Stimulated activated CD8-positive, alpha-beta memory T cell treated with anti-CD3 and anti-CD28 coated beads, Interleukin-12 subunit alpha, Interleukin-12 subunit beta, amount 100 ng/mL, for 24 hours (primary cell): Measurements from ENCODE around the gene TRAIP.
A peak's percentile ranks its signal among the peaks of the same experiment; 100 is the strongest.
"Not testable (repeated sequence)": the region's sequence is repeated elsewhere in the genome, so short reads cannot be mapped to it uniquely, and the experiment has no call there.

Experiments used
- DNase-seq: peaks from one replicate; pipeline ENCODE4 v3.0.0-alpha.2; 2020; ENCODE audit errors: extremely low read depth

The TRAIP gene

DNA sequence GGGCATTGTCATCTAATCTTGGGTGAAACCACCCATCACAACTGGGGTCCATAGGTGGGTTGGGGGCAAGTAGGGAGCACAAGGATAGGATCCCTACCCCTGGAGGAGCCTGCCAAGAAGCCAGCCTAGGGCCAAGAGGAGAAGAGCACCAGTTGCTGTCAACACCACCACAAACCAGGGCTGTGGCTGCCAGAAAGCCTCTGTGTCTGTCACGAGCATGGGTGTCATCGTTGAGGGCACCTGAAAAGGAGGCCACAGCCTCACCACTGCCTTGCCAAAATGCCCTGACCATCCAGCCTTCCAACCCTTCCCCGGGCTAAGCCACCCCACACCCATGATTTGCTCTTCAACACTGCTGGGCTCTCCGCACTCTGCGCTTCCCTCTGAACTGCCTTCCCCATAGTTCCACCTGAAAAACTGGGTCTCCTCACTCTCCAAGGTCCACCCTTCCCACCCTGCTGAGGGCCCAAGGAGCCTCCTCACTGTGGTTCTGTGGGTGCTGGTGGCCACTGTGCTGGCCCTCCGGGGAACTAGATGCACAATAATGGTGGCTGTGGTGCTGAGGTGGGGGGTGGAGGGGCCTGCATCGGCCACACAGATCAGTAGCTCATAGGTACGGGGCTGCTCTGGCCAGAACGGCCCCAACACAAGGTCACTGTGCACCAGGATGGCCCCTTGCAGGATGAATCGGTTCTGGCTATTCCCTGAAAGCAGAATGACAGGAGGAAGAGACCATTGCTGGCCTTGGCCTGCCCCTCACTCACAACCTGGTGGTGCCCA, 63.8 kb downstream of the TRAIP start:
- DNase-seq, result no peak

DNA sequence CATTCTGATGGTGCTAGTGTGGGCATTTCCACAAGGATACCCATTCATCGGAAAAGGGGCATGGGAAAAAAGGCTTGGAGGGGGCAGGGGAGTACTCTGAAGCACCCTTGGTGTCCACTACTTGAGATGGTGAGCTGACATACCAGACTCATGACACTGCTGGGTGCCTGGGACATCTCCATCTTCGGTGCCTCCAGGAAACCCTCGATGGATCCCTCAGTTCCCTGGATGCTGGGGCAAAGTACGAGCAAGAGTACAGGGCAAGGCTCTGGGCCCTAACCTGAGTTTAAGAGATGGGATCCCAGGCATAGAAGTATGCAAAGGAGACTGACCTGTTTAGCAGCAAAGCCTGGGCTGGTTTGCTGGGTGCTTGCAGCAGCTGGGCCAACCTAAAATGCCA, 64.8 kb downstream of the TRAIP start:
- no peak for DNase-seq

DNA sequence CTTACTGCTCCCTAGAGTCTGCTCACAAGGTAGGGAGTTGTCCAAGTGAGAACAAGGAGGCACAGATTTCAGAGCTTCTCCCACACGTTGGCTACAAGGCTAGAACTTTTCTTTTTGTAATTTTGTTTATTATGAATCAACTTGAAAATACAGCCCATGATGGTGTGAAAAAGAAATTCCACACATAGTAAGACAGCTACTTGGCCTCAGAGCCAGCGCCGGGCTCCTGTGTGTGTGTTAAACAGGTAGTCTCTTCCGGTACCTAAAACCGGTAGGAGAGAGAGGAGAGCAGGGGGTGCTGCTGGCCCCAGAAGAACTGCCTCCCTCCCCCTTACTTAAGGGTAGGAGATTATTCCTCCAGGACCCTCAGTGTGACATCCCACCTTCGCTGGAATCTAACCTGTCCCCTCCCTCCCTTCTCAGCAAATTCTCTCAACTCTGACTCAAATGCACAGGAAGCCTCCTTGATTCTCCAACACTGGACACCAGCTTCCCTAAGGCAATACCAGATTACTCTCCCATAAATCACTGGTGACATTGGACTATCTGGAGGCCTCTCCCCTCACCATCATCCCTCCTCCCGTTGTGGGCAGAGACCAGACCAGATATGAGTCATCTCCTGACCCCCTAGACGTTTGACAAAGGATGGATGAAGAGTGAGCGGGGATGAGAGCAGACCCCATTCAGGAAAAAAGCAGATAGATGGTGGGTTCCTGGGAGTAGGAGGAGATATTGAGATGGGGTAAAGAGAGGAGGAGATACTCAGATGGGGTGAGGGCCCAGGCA, 65.5 kb downstream of the TRAIP start:
- no peak for DNase-seq

DNA sequence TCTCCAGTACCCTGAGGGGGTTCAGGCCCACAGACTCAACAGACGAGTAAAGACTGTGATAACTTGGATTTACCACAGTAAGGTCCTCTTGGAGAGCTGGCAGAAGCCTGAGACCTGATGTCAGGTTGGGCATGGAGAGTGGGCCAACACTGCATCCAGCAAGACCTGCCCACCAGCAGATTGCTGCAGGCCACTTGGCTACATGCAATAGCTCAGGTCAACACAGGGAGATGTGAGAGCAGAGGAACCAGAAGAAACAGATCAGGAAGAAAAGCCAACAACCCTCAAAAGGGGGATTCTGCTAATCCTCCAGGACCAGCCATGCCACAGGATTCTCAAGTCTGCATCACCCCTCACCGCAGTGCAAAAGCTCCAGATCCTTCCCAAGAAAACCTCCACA, 68.3 kb downstream of the TRAIP start:
- no peak for DNase-seq

DNA sequence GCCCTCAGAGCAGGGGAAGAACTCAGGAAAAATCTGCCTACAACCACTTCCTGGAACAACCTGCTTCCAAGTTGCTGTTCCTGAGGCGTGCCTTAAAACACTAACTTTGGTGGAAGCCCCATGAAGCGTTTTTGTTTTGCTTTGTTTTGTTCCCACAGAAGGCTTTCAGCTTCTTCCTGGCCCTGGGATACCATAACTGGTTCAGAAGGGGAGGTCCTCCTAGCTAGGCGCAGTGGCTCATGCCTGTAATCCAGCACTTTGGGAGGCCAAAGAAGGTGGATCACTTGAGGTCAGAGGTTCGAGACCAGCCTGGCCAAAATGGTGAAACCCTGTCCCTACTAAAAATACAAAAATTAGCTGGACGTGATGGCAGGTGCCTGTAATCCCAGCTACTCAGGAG, 68.8 kb downstream of the TRAIP start:
- DNase-seq, result no peak

DNA sequence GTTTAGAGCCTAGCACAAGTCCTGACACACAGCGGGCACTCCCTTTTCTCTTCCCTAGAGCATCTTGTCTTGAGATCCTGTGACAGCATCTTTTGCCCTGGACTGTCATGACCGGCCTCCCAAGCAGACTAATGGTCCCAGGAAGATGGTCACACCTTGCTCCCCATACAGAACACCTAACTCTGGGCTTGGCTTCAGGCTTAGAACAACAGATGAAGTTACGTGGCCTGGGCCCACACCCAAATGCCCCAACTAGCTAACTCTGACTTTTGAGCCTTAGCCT, 69.2 kb downstream of the TRAIP start:
- no peak for DNase-seq

DNA sequence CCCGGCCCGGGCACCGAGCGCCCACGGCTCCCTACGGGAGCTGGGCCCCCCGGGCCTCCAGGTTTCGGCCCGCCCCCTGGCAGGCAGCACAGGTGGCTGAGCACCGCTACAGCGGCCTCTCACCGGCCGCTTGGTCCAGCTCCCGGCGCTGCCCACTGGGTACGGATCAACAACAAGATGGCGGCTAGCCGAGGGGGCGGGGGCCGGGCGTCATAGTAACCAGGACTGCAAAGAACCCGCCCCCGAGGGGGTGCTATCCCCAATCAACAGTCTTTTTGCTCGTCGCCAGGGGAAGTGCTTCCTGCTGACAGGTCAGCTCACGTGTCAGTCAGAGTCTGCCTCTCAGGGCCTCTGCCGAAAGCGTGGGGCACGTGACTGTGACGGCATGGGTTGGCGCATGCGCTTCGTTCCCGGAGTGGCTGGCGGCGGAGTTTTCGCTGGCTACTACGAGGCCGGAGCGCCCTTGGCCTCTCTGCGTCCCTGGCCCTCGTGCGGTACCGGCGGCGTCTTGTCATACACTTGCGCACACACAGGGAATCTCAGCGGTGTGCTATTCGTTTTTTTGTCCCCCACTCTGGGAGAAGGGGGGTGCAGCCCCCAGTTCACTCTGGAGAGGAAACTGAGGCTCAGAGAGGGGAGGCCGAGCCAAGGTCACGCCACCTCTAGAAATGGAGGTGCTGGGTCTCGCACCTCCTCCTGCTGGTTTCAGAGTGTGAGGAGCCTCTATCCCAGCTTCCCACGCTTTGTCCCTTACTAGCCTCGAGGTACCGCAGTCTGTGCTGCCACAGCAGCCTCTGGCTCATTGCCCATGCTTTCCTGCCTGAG, 69.8 kb downstream of the TRAIP start, which contains the start of gene IP6K1:
Gene IP6K1 (minus strand): TSS at position 186 of the 825 bp plus-strand sequence. CDS start 38,502 bp downstream, outside the sequence.
- DNase-seq, result peak; percentile 99

DNA sequence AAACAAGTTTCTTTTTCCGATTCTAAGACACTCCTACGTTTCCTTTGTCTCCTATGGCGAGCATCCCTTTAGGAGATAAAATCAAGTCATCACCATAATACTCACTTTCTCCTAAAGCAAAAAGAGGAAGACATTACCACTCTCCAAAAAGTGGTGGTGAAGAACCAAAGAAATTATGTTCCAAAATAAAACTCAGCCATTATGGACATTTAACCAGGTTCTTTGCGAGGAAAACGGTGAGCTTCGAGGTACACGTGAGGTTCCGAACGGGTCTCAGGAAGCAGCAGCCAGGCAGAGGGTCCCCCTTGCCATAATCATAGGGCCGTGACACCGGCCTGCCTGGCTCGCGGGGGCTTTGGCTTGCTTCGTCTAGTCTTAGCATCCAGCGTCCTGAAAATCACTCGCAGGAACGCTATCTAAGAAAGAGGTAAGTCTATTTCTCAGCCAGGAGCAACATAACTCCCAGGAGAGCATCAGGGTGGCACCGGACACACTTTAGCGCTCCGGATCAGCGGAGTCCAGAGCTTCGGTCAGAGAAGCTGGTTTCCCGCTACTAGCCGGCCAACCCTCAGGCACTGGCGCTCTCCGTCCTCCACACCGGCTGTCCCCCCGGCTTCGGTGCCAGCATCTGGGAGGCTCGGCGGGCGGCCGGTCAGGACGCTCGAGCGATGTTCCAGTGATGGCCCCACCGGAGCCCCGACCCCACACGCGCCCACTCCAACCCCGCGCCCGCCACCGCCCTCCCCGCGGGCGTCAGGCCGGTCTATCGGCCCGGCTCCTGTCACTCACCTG, 70.6 kb downstream of the TRAIP start:
- no peak for DNase-seq

DNA sequence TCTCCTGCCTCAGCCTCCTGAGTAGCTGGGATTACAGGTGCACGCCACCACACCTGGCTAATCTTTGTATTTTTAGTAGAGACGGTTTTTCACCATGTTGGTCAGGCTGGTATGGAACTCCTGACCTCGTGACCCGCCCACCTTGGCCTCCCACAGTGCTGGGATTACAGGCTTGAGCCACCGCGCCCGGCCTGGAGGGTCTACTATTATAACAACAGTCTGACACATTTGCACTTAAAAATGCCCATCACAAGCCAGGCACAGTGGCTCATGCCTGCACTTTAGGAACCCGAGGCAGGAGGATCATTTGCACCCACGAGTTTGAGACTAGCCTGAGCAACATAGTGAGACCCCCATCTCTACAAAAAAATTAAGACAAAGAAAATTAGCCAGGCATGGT, 74.1 kb downstream of the TRAIP start:
- DNase-seq, result not testable (repeated sequence)

DNA sequence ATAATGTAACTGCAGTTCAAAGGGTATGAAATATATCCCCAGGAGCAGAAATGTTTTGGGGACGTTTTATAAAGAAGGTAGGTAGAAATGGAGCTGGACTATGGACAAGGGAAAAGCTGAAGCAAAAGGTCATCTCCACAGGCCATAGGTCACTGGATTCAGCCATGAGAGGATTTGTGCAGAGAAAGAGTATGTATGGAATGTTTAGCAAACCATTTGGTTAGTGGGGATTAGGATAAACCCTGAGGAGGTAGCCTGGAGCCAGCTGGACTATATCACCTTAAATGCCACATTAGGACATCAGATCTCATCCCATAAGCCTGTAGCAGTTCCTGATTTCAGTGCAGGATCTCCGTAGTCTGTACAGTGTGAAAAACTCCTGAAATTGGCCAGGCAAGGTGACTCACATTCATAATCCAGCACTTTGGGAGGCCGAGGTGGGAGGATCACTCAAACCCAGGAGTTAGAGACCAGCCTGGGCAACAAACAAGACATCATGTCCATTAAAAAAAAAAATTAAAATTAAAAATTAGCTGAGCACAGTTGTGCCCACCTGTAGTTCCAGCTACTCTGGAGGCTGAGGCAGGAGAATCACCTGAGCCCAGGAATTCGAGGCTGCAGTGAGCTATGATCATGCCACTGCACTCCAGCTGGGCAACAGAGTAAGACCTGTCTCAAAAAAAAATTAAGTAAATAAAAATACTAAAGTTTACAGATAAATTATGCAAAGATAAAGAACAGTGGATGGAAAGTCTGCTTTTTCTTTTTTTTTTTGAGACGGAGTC, 74.8 kb downstream of the TRAIP start:
- no peak for DNase-seq

DNA sequence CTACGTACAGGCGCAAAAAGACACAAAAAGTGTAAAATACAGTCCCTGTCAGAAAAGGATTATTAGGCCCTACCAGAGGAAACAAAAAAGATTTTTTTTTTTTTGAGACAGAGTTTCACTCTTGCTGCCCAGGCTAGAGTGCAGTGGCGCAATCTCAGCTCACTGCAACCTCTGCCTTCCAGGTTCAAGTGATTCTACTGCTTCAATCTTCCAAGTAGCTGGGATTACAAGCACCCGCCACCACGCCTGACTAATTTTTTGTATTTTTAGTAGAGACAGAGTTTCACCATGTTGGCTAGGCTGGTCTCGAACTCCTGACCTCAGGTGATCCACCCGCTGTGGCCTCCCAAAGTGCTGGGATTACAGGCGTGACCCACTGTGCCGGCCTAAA, 75.4 kb downstream of the TRAIP start:
- not testable (repeated sequence) for DNase-seq

DNA sequence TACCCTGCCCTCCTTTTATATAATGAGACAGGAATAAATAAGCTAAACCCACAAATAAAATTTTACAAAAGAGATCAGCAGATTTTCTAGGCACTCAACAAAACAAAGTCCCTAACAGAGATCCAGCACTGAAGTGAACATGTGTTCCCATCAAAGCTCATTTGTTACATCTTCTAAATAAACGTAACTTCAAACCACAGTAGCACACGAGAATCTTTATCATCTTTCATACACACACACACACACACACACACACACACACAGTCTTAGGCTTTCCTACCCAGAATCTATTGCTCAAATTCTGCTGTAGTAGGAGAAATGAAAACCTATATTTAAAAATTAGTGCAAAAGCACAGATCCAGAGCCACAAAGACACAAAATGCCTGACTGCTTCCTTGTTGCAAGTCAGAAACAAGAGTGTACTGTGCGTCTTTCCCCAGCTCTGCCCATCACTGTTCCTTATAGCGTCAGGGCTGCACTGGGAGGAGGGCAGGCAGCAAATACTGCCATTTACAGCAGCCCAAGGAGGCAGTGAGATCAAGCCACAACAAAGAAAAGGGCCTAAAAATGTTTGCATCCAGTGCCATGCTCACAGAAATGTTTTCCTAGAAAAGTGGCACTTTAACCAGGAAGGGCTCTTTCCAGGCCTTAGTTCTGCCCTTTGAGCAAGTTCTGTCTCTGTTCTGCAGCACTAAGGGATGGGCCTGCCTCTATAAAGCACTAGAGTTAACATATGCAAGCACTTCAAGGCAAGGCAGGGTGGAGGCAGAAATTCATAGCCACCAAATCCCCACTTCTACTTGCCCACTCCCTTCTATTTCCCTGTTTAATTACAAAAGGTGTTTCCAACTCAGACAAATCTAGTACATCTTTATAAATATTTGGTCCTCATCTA, 76.0 kb downstream of the TRAIP start:
- DNase-seq, result no peak

DNA sequence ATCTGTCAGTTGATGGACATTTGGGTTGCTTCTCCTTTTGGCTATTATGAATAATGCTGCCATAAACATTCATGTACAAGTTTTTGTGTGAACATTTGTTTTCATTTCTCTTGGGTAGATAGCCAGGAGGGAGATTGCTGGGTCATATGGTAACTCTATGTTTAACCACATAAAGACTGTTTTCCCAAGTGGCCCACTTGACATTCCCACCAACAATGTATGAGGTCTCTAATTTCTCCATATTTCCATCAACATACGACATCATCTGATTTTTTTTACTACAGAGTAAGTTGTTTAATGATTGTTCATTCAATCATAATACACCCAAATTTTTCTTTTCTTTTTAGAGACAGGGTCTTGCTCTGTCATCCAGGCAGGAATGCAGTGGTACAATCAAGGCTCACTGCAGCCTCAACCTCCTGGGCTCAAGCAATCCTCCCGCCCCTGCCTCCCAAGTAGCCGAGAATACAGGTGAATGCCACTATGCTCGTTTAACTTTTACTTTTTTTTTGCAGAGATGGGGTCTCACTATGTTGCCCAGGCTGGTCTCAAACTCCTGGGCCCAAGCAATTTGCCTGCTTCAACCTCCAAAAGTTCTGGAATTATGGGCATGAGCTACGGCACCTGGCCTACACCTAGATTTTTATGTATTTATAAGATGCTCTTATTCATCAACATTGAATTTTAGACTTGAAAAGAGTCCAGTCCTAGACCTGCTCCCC, 76.8 kb downstream of the TRAIP start:
- no peak for DNase-seq
